Coronary artery (tissue), 2 donors: Measurements from ENCODE around the gene UNG.

Source experiments
- DNase-seq: peaks from one replicate; pipeline ENCODE4 v3.0.0-alpha.2; 2017; ENCODE audit warnings: low spot score
- H3K27ac ChIP-seq, 2 donors: fragments of 200-600 bp; sonication (generic); one replicate each; pipeline ENCODE4 v1.5.1; 2016 to 2019
- H3K4me3 ChIP-seq: fragments of 200-600 bp; sonication (generic); 2 replicates; pipeline ENCODE4 v1.5.1; 2016; ENCODE audit warnings: mild to moderate bottlenecking, moderate library complexity
- TF ChIP-seq, protein P1 (sequence below): fragments of 200-600 bp; sonication (generic); IDR thresholded peaks from one replicate; pipeline ENCODE4 v1.5.1; 2019; ENCODE audit warnings: antibody characterized with exemption

Gene UNG

DNA sequence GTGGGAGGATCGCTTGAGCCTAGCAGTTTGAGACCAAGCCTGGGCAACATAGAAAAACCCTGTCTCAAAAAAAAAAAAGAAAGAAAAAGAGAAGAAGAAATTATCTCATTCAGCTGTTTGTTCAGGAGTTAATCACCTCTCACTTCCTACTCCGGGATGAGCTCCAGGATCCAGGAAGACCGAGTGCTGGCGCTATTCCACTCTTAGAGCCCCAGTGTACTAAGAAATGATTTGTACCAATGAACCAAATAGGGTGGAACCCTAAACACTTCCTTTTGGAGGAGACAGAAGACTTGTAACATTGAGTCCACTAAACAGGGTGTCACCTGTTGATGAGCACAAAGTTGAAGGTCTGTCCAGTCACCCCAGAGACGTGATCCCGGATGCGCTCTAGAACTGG lies 7.7 kb upstream of the UNG start:
- no peak for DNase-seq
- H3K4me3 ChIP-seq: no peak overlapping the region
- TF ChIP-seq, protein P1, sequence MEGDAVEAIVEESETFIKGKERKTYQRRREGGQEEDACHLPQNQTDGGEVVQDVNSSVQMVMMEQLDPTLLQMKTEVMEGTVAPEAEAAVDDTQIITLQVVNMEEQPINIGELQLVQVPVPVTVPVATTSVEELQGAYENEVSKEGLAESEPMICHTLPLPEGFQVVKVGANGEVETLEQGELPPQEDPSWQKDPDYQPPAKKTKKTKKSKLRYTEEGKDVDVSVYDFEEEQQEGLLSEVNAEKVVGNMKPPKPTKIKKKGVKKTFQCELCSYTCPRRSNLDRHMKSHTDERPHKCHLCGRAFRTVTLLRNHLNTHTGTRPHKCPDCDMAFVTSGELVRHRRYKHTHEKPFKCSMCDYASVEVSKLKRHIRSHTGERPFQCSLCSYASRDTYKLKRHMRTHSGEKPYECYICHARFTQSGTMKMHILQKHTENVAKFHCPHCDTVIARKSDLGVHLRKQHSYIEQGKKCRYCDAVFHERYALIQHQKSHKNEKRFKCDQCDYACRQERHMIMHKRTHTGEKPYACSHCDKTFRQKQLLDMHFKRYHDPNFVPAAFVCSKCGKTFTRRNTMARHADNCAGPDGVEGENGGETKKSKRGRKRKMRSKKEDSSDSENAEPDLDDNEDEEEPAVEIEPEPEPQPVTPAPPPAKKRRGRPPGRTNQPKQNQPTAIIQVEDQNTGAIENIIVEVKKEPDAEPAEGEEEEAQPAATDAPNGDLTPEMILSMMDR: no peak
- no peak overlapping the region for H3K27ac ChIP-seq

DNA sequence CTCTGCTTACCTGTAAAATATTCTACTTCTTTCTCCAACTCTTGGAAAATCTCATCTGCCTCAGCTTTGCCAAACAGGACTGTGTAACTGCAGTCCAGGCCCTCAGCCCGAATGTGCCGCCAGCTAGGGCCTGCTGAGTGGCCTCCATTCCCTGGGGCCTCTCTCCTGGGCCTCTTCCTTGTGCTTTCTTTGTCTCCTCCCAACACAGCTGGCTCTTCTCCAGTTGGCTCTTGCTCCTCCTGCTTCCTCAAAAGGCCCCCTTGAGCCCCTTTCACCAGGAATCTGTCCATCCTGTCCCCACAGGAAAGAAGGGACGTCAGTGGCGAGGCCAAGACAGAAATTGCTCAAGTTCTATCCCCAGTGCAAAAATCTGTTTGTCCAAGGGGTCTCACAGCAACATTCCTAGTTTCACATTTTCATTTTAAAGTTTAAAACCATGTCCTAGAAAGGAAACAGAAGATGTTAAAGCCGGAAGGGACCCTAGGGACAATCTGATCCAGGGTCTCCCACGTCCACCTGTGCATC lies 4.8 kb upstream of the UNG start:
- DNase-seq: no peak
- Histone ChIP-seq H3K27ac (peak overlapping the region; percentile 60 to 83), H3K4me3 (peak overlapping the region; percentile 81)
- TF ChIP-seq, protein P1: no peak

DNA sequence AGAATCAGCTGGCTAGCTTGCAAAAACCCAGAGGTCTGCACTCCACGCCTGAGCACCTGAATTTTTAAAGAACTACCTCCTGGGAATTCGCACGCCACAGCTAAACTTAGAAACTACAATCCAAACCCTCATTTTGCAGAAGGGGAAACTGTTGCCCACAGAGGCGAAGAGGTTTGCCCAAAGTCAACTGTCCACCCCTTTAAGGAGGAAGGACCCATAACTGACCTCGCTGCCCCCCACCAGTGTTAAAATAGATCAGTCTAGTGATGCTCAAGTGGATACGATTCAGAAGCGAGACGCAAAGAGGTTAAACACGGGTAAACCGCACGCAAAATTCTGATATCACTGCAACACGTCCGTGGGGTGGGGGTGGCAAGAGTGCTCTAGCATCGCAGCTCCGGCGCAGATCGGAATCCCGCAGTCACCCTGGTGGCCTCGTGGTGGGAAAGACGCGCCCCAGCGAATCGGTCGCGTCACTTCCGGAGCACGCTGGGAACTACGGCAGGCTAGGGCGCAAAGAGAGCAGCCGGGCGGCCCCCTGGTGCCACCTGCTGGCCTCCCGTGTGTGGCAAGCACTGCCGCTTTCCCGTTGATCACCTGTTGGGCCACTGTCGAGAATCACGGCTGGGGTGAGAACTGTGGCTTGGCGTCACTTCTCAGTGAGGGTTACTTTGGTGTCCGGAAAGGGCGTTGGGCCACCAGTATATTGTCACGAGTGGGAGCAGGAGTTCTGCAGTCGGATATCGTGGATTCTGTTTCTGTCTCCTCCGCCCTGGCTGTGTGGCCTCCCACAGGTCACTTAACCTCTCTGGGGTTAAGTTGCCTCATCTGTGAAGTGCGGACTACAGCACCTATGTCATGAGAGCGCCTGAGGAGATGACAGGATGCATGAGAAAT lies 4.1 kb upstream of the UNG start, which contains the start of gene ALKBH2:
Gene ALKBH2 (minus strand): TSS at position 451 of the 897 bp plus-strand sequence. CDS start 686 bp downstream, outside the sequence.
- peak within 1 kb of the TSS; percentile 60 to 83 for H3K27ac ChIP-seq
- TF ChIP-seq, protein P1: peak; percentile 94
- peak; percentile 96 for DNase-seq
- H3K4me3 ChIP-seq: peak within 1 kb of the TSS; percentile 81

DNA sequence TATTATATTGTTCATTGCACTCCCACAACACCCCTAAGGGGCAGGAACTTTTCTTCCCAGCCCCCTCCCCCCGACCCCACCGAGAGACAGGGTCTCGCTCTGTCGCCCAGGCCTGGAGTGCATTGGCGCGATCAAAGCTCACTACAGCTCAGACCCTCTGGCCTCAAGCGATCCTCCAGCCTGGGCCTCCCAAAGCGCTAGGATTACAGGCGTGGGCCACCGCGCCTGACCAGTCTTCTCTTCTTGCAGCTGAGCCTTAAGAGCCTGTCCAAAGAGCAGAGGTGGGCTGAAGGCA lies 310 bp upstream of the UNG start:
- H3K4me3 ChIP-seq: peak overlapping the region; percentile 83
- TF ChIP-seq, protein P1: no peak
- no peak overlapping the region for H3K27ac ChIP-seq
- DNase-seq: no peak

DNA sequence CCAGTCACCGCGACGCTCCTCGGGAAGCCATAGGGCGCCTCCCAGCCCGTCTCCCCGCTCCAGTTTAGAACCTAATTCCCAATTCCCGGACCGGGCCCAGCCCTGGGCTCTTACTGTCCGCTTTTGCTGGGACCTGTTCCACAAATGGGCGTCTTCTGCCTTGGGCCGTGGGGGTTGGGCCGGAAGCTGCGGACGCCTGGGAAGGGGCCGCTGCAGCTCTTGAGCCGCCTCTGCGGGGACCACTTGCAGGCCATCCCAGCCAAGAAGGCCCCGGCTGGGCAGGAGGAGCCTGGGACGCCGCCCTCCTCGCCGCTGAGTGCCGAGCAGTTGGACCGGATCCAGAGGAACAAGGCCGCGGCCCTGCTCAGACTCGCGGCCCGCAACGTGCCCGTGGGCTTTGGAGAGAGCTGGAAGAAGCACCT lies 797 bp downstream of the UNG start:
- TF ChIP-seq, protein P1: no peak
- Histone ChIP-seq H3K4me3 (peak overlapping the region; percentile 83), H3K27ac (peak overlapping the region; percentile 85 to 93)
- peak; percentile 88 for DNase-seq

DNA sequence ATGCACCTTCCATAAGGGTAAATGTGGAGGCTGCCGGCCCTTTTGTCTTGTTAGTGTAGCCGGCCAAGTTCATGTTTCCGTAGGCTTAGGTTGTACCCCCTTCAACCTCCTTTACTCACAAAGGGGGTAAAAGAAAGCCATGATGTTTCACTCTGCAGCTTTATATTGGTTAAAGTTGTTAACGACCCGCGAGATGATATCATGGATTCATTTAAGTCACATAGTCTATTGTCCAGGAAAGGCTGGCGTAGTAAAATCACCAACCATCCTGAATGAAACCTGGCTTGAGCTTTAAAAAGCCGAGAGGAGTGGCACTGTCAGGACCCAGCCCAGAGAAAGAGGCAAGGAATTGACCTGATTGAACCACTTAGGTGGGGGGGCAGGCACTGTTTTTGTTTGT lies 1.3 kb downstream of the UNG start:
- TF ChIP-seq, protein P1: no peak
- Histone ChIP-seq H3K27ac (peak overlapping the region; percentile 85 to 93), H3K4me3 (peak overlapping the region; percentile 83)
- DNase-seq: no peak
